HuH-7.5 (cell line): ENCODE data around the gene ANK3.

ENCODE experiments used
- DNase-seq: peaks from one replicate; pipeline ENCODE4 v3.0.0; 2011; ENCODE audit warnings: low spot score

The ANK3 gene

DNA sequence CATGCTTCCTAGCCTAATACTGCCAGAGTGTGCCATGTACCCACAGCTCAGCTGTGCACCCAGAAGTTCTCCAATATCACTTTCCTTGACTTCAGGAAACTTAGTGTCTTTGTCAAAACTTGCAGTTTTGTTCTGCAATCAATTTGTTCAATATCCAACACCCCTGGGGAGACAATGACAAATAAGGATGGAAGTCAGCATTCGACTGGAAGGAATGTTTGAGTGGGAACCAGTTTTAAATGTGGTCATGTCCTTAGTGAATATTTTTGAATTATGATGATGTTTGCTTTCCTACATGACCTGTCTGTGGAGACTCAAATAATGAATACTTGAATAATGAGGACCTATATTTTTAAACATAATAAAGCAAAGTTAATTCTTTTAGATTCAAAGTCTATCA, 112.0 kb downstream of the ANK3 start:
- no peak for DNase-seq

DNA sequence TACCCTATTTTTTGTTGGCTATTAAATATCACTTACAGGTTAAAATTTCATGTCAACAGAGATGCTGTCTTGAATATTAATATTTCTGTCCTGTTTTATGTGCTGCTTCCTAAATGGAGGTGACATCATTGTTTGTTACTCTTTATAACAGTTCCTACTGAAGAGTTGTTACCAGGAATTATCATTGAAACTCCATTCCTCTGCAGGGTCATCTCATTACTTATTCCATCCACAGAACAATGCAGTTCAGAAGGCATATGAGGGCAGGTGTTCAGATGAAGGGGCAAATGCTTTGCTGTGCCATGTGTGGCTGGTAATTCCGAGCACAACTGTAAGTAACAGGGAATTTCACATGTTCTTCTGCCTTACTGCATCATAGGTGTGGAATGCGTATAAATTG, 113.4 kb downstream of the ANK3 start:
- no peak for DNase-seq

DNA sequence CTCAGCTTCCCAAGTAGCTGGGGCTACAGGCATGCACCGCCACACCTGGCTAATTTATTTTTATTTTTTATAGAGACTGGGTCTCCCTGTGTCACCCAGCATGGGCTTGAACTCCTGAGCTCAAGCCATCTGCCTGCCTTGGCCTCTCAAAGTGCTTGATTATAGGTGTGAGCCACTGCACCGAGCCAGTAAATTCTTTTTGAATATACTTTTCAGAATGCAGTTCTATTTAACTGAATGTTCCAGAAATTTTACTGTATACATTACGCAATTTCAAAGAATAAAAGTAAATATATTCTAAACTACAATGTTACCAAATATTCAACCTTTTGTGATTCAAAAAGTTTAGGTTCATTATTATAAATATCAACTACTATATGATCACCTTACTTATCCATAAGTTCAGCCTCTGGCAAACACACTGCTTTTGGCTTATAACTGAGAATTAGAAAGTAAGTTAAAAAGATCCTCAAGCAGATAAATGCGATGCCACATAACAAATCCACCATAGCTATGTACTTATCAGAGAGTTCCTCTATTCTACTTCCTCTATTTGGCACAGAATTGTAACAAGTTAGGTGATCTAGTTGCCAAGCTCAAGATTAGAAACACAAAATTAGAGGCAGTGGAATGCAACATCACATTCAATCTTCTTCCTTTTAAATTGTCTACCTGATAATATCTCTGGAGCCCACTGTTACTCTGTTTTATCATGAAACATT, 118.2 kb downstream of the ANK3 start:
- DNase-seq = no peak

DNA sequence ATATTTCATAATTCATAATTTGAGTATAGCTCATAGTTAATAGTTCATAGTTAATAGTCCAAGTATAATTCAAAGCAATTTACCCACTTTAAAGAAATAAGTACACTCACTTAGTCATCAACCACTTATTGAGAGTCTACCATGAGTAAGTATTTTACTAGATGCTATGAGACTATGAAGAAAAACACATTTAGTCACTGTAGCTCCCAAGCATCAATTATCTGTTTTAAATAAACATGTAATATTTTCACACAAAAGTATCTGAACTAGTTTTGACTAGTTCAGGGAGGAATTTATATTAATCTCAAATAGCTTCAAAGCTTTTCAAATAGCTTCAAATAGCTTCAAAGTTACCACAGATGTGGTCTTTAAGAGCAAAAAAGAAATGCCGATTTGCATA, 119.2 kb downstream of the ANK3 start:
- DNase-seq = no peak

DNA sequence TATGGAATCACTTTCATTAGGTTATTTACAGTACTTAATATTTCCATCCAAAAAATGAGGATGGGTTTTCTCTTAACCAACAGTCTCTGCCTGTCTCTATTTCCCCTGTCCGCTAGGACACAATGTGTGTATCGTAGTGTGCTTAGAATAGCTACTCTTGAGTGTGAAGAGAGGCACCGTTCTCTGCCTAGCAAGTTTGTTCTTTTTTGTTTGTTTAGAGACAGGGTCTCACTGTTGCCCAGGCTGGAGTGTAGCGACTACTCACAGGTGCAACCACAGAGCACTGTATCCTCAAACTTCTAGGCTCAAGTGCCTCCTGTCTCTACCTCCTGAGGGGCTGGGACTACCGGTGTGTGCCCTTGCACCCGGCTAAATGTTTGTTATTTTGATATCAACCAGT, 121.9 kb downstream of the ANK3 start:
- DNase-seq = no peak

DNA sequence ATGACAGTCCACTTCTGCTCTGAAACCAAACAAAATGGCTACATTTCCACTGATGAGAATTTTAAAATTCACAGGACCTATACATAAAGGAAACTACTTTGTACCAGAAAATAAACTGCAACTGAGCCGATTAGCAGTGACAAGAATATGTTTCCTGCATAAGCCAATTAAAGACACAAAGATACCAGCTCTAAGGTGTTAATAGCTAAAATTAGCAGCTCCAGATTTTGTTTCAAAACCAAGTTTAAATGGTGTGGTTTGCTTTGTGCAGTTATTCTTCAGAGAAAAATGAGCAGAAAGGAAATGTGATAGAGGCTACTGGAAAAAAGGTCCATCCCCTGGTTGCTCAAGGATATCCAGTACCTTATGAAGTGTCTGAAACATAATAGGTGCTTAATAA, 123.2 kb downstream of the ANK3 start:
- no peak for DNase-seq

DNA sequence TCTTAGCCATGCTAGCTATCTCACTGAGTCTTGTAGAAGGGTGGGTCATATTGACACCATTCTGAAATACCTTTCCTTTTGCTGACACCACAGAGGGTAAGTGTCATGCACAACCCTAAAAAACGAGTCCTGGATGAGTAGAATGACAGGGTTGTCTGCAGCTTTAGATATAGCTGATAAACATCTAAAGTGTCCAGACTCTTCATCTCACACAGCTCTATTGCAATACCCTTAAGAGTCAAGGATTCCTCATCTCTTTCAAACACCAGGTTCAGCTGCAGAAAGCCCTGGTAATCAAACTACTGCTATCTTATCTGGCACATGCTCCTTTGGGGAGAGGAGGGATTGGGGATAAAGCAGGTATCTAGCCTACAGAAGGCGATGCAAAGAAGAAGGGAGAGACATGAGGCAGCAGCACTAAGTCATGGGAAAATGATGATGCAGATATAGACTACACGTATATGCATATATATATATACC, 127.0 kb downstream of the ANK3 start:
- DNase-seq = no peak

DNA sequence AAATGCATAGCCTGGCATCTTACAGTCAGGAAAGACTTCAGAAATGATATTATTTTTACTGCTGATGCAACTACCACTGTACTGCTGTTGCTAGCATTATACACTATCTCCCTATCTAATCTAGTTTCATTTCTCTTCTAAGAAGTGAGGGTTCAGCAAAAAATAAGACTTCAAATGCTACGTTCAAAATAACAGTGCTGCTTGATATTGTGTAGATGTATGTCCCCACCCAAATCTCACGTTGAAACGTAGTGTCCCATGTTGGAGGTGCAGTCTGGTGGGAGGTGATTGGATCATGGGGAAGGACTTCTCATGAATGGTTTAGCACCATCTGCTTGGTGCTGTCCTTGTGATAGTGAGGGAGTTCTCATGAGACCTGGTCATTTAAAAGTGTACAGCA, 129.4 kb downstream of the ANK3 start:
- no peak for DNase-seq

DNA sequence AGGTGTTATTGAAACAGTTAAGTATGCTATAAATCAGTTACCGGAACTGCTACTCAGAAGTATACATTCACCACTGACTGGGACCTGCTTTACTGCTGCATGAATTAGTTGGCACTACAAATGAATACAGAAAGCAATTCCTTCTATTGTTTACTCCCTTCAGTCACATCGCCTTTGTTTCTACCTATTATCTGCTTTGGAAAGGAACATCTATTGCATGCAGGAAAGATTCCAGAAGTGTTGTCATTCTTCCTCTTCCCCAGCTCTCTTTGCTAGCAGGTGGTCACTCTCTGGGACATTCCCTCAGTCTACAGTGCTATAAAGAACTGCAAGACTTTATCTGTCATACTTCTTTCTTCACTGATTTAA, 131.3 kb downstream of the ANK3 start:
- no peak for DNase-seq

DNA sequence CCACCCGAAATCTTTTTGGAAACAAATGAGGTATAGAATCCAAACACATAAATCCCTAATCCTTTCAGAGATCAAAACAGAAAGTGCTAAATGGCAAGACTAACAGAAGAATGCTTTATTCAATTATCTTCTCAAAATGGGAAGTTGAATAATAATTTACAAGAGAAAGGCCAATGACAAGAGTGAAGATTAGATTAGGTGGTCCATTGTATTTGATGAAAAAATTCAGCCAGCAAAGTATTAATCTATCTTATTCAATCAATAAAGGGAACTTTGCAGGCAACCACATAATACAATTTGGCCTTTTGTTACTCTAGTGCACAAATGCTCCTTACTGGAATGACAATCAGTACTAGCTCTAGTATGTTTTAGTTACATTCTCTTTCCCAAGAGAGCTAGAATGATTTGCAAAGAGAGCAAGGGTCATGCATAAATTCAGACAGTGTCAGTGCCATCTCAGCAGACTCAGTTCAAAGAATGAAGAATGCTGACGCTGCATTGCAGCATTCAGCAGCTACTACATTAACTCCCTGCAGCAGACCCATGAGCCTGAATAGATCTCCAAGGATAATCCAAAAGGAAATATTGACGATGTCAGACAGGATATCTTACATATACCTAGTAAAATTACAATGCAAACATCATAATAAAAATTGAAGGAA, 131.8 kb downstream of the ANK3 start:
- no peak for DNase-seq

DNA sequence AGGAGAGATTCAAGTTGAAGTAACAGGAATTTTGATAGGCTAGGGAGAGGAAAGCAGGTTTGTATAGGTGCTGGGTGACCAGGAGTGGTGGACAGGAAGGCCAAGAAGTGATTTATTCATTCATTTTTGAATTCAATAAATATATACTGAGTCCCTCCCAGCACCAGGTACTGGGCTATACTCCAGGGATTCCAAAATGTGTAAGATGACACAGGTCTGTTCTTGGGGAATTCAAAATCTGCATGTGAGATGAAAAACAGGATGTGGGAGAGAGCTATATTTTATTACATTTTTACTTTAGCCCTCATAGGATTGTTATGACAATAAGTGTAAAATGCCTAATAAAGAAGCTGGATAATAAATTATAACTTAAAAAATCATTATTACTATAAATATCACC, 134.9 kb downstream of the ANK3 start:
- DNase-seq = no peak

DNA sequence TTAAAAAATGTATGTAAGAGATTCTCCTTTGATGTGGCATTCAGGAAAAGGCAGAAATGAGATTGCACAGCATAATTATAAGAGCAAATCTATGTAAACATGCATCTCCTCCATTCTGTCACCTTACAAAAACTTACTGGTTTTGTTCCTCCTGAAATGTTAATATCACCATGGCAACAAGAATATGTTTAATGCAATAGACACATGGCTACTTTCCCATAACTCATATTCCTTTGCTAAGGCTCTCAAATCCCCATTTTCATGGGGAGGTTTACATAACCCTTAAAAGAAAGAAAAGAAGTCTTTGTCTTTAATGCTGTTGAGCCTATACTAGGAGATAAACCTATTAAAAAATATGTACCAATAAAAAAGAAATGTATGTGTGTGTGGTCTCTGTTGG, 136.2 kb downstream of the ANK3 start:
- DNase-seq = no peak

DNA sequence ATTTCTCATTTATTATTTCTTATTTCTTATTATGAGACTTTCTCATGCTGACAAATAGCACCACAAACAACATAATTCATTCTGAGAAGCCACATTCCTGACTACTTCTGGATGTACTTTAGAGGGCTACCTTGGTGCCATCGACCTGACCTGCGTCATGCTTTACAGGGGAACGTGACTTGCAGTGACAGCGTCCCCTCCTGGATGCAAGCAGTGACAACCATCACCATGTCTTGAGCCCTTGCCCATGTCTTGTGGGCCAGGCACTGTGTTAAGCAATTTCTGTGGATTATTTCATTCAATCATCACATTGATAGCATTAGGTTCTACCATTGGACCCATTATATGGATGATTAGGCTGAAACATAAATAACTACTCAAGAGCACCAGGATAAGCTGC, 137.0 kb downstream of the ANK3 start:
- no peak for DNase-seq

DNA sequence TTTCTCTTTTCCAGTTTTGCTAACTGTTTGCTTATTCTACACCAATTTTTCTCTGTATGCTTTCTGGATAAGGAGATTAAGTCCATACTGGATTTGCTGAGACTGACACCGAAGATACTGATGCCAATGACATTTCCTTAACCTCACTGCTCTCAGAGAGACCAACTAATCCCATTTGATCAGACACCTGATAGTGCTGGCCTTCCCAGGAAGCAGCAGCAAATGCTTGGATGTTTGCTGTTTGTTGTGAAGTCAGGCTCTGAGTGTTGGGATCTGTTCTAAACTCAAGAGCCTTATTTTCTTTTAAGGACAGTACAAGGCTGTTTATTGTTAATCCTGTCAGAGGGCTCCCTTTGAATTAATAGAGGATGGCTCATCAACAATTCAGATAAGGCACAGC, 143.3 kb downstream of the ANK3 start:
- no peak for DNase-seq

DNA sequence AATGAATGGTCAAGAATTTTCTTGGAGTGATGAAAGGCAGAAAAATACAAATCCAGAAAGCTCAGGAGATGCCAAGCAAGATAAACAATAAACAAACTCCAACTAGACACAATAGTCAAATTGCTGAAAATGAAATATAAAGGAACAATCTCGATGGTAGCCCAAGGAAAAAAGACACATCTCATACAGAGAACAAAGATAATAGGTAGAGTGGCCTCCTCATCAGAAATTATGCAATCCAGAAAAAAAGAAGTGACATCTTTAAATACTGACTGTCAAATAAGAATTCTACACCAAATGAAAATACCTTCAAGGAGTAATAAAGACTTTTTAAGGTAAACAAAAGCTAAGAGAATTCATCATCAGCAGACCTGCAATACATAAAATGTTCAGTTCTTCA, 150.4 kb downstream of the ANK3 start:
- no peak for DNase-seq

DNA sequence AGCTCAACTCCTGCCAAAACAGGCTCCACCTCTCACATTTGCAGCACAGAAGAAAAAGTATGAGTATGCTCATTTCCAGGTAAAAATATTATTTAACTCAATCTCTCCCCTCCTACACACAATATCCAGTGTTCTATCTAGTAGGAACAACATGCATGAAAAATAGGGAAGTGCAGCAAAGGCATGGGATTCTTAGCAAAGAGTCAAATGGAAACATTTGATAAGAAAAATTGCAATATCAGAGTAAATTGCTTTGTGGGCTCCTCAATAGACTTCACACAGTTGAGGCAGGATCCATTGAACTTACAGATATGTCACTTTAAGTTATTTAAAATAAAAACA, 150.9 kb downstream of the ANK3 start:
- no peak for DNase-seq

DNA sequence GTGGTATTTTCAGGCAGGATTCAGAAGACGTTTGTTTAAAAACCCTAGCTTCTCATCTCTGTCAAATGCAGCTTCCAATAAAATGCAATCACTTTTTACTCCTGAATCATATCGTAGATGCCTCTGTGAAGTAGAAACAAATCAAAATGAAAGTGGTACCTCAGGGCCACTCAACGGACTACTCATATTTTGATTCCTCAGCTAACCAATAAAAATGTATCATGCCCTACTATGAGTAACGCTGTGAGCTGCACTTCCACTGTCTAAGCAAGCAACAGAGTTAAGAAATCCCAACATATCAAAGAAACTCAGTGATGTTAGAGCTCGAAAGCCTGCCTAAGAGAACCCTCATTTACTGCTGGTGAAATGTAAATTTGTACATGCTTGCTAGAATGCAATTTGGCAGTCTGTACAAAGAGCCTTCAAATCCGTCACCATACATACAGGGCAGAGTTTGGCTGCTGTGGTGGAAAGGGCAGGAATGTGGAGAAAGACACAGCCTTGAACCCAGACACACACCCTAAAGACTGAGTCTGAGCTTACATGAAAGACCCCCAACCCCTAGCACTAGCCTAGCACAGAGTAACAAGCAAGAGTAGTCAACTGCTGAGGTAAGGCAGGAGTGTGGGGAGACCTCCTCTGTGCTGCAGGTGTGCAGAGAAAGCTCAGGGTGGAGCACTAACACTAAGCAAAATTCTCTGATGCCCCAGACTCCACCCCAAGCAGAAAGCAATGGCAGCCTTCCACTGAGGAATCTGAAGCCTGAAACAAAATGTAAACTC, 151.5 kb downstream of the ANK3 start:
- peak; percentile 12 for DNase-seq

DNA sequence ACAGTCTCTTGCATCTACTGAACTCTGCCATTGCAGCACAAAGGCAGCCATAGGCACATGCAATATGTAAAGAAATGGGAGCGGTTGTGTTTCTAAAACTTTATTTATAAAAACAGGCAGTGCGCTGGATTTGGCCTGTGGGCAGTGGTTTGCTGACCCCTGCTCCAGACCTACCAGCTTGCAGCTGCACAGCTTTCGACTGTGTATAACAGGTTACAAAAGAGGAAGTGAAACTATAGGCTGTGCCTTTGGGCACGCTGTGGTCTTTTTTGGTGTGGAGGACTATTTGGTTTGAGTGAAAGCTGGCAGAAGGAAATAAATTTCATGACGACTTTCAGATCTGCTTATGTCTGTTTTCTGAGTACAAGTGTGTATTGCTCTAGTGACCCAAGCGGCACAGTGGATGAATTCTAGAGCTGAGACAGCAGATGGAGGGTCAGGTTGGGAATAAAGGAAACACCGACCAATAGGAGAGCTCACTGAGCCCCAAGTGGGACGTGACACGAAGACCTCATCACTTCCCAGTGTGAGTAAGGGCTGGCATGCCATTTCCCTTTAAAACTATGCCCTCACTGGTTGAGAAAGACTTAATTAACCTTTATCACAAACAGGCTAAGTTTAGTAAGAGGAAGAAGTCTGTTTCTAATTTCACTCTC, 152.7 kb downstream of the ANK3 start:
- no peak for DNase-seq

DNA sequence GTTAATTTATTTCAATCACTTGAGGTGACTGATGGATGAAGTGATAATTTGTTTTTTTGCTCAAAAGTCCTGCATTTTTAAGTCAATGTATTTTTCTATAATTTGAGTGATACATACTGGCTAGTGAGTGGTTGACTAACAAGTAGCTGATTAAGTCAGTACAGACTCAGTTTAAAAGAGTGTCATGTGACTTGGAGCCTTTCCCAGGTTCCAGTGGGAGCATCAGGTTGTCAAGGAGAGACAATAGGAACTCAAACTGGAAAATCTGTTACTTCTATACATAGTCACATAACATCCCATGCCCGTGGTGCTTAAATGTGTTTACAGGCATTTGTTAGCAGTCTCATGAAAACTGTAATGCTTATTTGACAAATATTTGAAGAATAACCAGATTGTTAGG, 154.7 kb downstream of the ANK3 start:
- no peak for DNase-seq

DNA sequence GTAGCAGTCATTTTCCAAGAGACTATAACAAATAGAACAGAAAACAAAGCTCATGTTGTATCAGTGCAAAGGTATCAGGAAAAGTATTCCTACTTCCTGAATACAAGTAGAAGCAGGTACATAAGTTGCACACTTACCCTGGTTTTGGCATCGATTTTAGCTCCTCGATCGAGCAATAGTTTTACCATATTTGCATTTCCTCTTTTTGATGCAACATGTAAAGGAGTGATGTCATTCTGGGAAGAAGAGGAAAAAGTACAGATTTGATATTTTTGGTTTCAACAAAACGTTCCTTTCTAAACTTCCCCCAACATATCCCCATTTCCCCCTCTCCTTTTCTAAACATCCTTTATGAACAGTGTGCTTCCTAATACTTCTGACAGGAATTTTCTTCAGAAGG, 155.1 kb downstream of the ANK3 start:
- no peak for DNase-seq

DNA sequence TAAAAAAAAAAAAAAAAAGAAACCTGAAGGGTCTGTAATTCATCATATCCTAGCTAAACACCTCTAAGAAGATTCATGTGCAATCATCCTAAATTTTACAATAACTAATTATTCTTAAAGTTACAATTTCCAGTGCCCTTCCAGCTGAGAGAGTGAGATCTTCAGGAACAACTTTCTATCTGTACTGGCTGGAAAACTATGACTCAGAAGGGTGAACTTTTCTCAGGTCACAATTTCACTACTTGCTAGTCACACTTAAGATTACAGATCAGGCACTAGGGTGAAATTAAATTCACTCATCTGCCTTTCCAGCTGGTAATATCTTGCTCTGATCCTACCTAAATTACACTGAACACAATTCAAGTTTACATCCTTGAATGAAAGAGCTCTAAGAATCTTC, 158.8 kb downstream of the ANK3 start:
- DNase-seq = no peak

DNA sequence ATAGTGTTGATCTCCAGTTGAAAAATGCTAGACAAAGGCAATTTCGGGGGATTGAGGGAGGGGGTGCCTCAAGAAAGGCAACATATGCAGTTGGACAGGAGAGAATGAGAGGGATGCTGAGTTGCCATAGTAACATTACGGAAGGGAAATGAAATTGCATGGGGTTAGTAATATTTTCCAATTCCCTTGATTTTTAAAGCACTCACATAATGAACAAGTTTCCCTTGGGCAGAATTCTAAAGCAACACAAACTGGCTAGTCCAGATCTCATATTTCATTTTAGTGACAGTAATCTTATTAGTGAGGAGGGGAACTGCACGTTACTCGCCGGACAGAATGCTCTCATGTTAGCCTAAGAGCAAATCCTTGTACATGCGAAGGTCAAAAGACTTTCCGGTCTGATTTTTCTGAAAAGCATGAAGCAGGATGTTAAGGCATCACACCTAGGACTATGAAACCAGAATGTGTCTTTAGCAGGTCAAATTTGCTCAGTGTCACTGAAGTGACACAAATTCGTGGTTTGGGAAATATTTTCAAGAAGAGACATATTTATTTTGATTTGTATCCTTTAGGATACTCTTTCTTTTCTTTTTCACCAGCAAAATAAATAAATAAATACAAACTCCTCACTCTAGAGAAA, 165.5 kb downstream of the ANK3 start:
- no peak for DNase-seq
